HG03521 (cell line): ENCODE measurements around the gene TFPT.

Experiments
- ATAC-seq: cut with Tn5 transposase; IDR thresholded peaks from one replicate; pipeline ENCODE4 v1.9.1; 2021; ENCODE audit warnings: mild to moderate bottlenecking, moderate library complexity; ENCODE audit not compliant: unreplicated experiment

Gene TFPT

GRCh38 chr19:54115109-54116063 is at the start of gene TFPT, which contains the start of gene PRPF31:
TSS of gene TFPT (minus strand) at chr19:54115657. CDS start at chr19:54115269, 388 bp downstream.
TSS of gene PRPF31 (plus strand) at chr19:54115754. CDS start at chr19:54118279, 2,525 bp downstream.
- peak; percentile 78 for ATAC-seq

- ATAC-seq = no peak
Observed at GRCh38 chr19:54165222-54165621, 49.8 kb upstream of the TFPT start.

GRCh38 chr19:54164369-54165068 is 49.1 kb upstream of the TFPT start:
- ATAC-seq = no peak

GRCh38 chr19:54162884-54163283 is 47.4 kb upstream of the TFPT start:
- ATAC-seq = no peak

- ATAC-seq = no peak
Observed at GRCh38 chr19:54162241-54162805, 46.9 kb upstream of the TFPT start.

GRCh38 chr19:54160854-54161253 is 45.4 kb upstream of the TFPT start:
- ATAC-seq = no peak

GRCh38 chr19:54160182-54160811 is 44.8 kb upstream of the TFPT start:
- ATAC-seq = no peak

GRCh38 chr19:54159352-54160181 is 44.1 kb upstream of the TFPT start, which contains the start of gene LENG1:
TSS of gene LENG1 (minus strand) at chr19:54159721. CDS start at chr19:54159695, 26 bp downstream.
- ATAC-seq = peak; percentile 85

- ATAC-seq = no peak
Observed at GRCh38 chr19:54158812-54159351, 43.4 kb upstream of the TFPT start.

- ATAC-seq = no peak
Observed at GRCh38 chr19:54156953-54157352, 41.5 kb upstream of the TFPT start.

- no peak for ATAC-seq
Observed at GRCh38 chr19:54156490-54156889, 41.0 kb upstream of the TFPT start.

- ATAC-seq = no peak
Observed at GRCh38 chr19:54155694-54156093, 40.2 kb upstream of the TFPT start.

GRCh38 chr19:54154603-54155345 is 39.3 kb upstream of the TFPT start:
- ATAC-seq = no peak

- ATAC-seq = no peak
Observed at GRCh38 chr19:54153731-54154326, 38.4 kb upstream of the TFPT start.

GRCh38 chr19:54152878-54153524 is 37.5 kb upstream of the TFPT start:
- no peak for ATAC-seq

GRCh38 chr19:54152267-54152666 is 36.8 kb upstream of the TFPT start:
- ATAC-seq = no peak

- ATAC-seq = no peak
Observed at GRCh38 chr19:54151362-54152035, 36.0 kb upstream of the TFPT start.
